ENCODE data around the gene LTB. TPM values are rescaled to one million over a fixed set of nuclear protein-coding genes. Genes with fewer than 3 reads are reported as not detected.

Gene LTB
- total and polyA plus RNA-seq, 9 of the 15 experiments (the other 6 are each of a cell fraction or from before 2014, with no cell fraction given) = 0.07 to 0.51 TPM; not detected in 7

DNA sequence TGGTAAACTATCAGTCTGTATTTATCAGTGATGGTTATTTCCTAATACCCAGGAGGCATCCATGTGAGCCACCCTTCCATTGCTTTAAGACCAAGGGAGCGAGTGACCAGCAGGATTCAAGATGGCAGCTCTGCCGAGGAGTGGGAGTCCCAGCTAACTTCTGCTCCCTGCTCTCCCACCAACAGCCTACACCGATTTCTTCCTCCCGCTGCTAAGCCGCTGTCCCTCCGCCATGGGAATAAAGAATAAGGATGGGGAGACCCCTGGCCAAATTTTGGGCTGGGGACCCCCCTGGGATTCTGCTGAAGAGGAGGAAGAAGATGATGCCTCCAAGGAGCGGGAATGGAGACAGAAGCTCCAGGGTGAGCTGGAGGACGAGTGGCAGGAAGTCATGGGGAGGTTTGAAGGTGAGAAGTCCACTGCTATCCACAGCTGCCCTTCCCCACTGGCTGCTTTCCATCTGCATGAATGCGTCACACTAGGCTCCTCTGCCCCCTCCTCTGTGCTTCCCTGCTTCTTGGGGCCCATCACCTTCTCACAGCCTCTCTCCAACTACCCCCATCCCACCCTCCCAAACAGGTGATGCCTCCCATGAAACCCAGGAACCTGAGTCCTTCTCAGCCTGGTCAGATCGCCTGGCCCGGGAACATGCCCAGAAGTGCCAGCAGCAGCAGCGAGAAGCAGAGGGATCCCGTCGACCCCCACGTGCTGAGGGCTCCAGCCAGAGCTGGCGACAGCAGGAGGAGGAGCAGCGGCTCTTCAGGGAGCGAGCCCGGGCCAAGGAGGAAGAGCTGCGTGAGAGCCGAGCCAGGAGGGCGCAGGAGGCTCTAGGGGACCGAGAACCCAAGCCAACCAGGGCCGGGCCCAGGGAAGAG, 24.5 kb downstream of the LTB start:
- no peak for DNase-seq (ENCODE audit: extremely low read depth in 1 of 4, low spot score in 3 of 4)
- H3K27ac ChIP-seq (ENCODE audit: extremely low read depth, low read depth, low read length) = no peak overlapping the region
- no peak for FAIRE-seq
- H4K20me1 ChIP-seq (replicated peaks; ENCODE audit: control insufficient read depth, insufficient read depth, low read length) = no peaks in the 10 kb centered on the region
- peak overlapping the region in 1 of 2 experiments; percentile 77; a peak in 2 of 4 replicates for H3K9ac ChIP-seq (ENCODE audit: insufficient read depth in 1 of 2, low read depth in 2 of 2, low read length in 2 of 2)
- H3K4me2 ChIP-seq (ENCODE audit: insufficient read depth, low read length) = no peak overlapping the region
- peaks cover 35 to 50% of the 10 kb centered on the region in 2 experiments for H3K4me1 ChIP-seq (replicated peaks in 1 of 2; ENCODE audit: control insufficient read depth in 2 of 2, insufficient read depth in 2 of 2, low read length in 2 of 2)
- H3K36me3 ChIP-seq (ENCODE audit: control insufficient read depth, insufficient read depth, low read length) = peaks cover 64% of the 10 kb centered on the region
- POLR2A ChIA-PET = interaction anchor here (0.6 to 5.8 kb wide), 5 partner anchors 9 to 70 kb away, joined by 3 to 38 read pairs (median 4); partner anchors contain the start of genes ATP6V1G2, DDX39B and NFKBIL1
- CTCF ChIA-PET (ENCODE audit: low intra/inter-chr PET ratio) = no interaction called here
- no peaks in the 10 kb centered on the region for H3K79me2 ChIP-seq (ENCODE audit: control insufficient read depth, insufficient read depth, low read length)
- H2AFZ ChIP-seq (ENCODE audit: low read depth, low read length) = no peak overlapping the region
- H3K9me1 ChIP-seq (ENCODE audit: control insufficient read depth, insufficient read depth, low read length) = peaks cover 3% of the 10 kb centered on the region
- H3K4me3 ChIP-seq = no peak overlapping the region
- no peaks in the 10 kb centered on the region for H3K27me3 ChIP-seq (ENCODE audit: control insufficient read depth in 2 of 2, insufficient read depth in 2 of 2, low read length in 2 of 2)
- intact Hi-C loops (cut with micrococcal nuclease) = no loop called here
- no peaks in the 10 kb centered on the region for H3K9me3 ChIP-seq (replicated peaks; ENCODE audit: control insufficient read depth, insufficient read depth, low read depth, low read length)
- in situ Hi-C loops (cut with MboI) = no loop called here
- BruUV-seq (replicated peaks) = TSS peak; percentile 33
- 78% methylated on average over 23 of the region's 24 CpGs for WGBS (ENCODE audit: insufficient coverage, low coverage, missing lambda C conversion rate)
- TF ChIP-seq, protein P1, sequence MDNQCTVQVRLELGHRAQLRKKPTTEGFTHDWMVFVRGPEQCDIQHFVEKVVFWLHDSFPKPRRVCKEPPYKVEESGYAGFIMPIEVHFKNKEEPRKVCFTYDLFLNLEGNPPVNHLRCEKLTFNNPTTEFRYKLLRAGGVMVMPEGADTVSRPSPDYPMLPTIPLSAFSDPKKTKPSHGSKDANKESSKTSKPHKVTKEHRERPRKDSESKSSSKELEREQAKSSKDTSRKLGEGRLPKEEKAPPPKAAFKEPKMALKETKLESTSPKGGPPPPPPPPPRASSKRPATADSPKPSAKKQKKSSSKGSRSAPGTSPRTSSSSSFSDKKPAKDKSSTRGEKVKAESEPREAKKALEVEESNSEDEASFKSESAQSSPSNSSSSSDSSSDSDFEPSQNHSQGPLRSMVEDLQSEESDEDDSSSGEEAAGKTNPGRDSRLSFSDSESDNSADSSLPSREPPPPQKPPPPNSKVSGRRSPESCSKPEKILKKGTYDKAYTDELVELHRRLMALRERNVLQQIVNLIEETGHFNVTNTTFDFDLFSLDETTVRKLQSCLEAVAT (IDR thresholded peaks at IDR 0.05) = 0 out of 4 replicates have a peak, but pooled peaks of 1 of the 2 experiments have one; percentile 22
- TF ChIP-seq, protein P2, sequence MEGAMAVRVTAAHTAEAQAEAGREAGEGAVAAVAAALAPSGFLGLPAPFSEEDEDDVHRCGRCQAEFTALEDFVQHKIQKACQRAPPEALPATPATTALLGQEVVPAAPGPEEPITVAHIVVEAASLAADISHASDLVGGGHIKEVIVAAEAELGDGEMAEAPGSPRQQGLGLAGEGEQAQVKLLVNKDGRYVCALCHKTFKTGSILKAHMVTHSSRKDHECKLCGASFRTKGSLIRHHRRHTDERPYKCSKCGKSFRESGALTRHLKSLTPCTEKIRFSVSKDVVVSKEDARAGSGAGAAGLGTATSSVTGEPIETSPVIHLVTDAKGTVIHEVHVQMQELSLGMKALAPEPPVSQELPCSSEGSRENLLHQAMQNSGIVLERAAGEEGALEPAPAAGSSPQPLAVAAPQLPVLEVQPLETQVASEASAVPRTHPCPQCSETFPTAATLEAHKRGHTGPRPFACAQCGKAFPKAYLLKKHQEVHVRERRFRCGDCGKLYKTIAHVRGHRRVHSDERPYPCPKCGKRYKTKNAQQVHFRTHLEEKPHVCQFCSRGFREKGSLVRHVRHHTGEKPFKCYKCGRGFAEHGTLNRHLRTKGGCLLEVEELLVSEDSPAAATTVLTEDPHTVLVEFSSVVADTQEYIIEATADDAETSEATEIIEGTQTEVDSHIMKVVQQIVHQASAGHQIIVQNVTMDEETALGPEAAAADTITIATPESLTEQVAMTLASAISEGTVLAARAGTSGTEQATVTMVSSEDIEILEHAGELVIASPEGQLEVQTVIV (CRISPR knock-in tag; IDR thresholded peaks at IDR 0.05; ENCODE audit: borderline replicate concordance) = no peak
- ATAC-seq = no peak

All from K562 (cell line).